Neutrophil (primary cell): ENCODE measurements around the gene FNBP1L.

Source experiments
- H3K27ac ChIP-seq: fragments of 200-600 bp; sonication (generic); 2 replicates; pipeline ENCODE4 v1.5.1; 2016; ENCODE audit warnings: mild to moderate bottlenecking, moderate library complexity
- H3K27me3 ChIP-seq: fragments of 200-600 bp; sonication (generic); 2 replicates; pipeline ENCODE4 v1.6.0; 2016; ENCODE audit warnings: mild to moderate bottlenecking
- H3K36me3 ChIP-seq: fragments of 200-600 bp; sonication (generic); 2 replicates; pipeline ENCODE4 v1.5.1; 2017
- H3K4me1 ChIP-seq, 2 experiments: fragments of 200-600 bp in 1 of 2; sonication (generic) in 1 of 2; 1 replicate in 1 of 2; 2 replicates in 1 of 2; pipeline versions ENCODE4 v1.5.1 to v1.6.1; 2013 to 2016; ENCODE audit warnings: low read depth in 1 of 2, low read length in 1 of 2, mild to moderate bottlenecking in 1 of 2, moderate library complexity in 1 of 2; ENCODE audit not compliant: control insufficient read depth in 1 of 2, insufficient read depth in 1 of 2
- H3K4me3 ChIP-seq, 2 experiments: fragments of 200-600 bp in 1 of 2; sonication (generic) in 1 of 2; 1 replicate in 1 of 2; 2 replicates in 1 of 2; pipeline ENCODE4 v1.5.1; 2013 to 2016; ENCODE audit warnings: low read depth in 1 of 2, low read length in 1 of 2, mild to moderate bottlenecking in 1 of 2, moderate library complexity in 1 of 2
- H3K9me3 ChIP-seq: fragments of 200-600 bp; sonication (generic); 2 replicates; pipeline ENCODE4 v1.5.1; 2016
- TF ChIP-seq, protein P1 (sequence below): fragments of 200-600 bp; sonication (generic); IDR thresholded peaks from 2 replicates; pipeline ENCODE4 v1.5.1; 2016; ENCODE audit warnings: antibody characterized with exemption

Gene FNBP1L

DNA sequence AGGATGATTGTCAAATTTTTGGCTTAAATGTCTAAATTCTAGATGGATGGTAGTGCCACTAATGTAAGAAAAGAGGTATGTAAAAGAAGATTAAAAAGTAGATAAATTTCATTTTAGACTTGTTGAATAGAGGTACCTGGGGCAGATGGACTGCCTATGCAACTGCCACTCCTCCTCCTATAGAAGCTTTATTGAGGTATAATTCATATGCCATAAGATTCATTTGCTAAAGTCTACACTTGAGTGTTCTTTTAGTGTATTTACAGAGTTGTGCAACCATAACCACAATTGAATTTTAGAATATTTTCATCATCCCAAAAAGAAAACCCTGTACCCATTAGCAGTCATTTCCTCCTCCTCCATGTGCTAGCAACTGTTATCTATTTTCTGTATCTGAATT is 70.6 kb downstream of the FNBP1L start:
- no peak overlapping the region for H3K27ac ChIP-seq
- no peaks in the 10 kb centered on the region for H3K27me3 ChIP-seq
- H3K4me1 ChIP-seq = no peaks in the 10 kb centered on the region
- H3K4me3 ChIP-seq = no peak overlapping the region
- H3K9me3 ChIP-seq = no peaks in the 10 kb centered on the region
- H3K36me3 ChIP-seq = no peaks in the 10 kb centered on the region
- TF ChIP-seq, protein P1, sequence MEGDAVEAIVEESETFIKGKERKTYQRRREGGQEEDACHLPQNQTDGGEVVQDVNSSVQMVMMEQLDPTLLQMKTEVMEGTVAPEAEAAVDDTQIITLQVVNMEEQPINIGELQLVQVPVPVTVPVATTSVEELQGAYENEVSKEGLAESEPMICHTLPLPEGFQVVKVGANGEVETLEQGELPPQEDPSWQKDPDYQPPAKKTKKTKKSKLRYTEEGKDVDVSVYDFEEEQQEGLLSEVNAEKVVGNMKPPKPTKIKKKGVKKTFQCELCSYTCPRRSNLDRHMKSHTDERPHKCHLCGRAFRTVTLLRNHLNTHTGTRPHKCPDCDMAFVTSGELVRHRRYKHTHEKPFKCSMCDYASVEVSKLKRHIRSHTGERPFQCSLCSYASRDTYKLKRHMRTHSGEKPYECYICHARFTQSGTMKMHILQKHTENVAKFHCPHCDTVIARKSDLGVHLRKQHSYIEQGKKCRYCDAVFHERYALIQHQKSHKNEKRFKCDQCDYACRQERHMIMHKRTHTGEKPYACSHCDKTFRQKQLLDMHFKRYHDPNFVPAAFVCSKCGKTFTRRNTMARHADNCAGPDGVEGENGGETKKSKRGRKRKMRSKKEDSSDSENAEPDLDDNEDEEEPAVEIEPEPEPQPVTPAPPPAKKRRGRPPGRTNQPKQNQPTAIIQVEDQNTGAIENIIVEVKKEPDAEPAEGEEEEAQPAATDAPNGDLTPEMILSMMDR = no peak

DNA sequence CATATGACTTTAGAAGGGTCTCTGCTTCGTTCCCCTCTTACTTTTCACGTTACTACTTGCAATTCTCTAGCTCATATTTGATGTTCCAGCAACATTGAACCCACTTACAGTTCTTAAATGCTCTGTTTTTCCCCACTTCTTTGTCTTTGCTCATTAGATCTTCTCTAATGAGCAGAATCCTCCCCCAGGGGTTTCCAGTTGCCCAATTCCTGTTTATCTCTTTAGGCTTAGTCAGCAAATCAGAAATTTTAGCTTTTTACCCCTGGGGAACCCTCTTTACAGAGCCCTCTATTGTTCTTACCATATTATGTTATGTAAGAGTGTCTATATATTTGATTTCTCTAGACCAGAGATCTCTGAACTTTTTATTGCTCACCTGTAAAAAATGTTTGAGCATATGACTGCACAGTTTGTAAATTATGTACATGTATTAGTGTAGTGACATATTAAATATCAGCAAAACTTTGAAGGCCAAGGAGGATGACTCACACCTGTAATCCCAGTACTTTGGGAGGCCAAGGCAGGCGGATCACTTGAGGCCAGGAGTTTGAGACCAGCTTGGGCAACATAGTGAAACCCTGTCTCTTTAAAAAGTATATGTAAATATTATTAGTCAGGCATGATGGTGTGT is 71.4 kb downstream of the FNBP1L start:
- H3K27ac ChIP-seq = no peak overlapping the region

DNA sequence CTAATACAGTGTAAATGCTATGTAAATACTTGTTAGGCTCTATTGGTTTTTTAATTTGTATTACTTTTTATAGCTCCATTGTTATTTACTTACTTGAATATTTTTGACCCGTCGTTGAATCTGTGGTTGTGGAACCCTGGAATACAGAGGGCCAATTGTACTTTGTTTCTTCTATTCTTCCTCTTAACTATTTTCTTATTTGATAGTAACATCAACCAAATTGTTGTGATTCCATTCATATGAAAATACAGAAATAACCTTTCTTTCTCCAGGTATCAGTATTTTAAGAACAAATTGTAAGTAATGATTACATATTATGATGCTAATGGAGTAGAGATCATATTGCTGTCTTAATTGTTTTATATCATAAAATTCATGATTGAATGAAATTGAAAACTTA is 73.7 kb downstream of the FNBP1L start:
- Histone ChIP-seq H3K27me3 (no peaks in the 10 kb centered on the region), H3K27ac (no peak overlapping the region), H3K4me1 (no peaks in the 10 kb centered on the region), H3K36me3 (no peaks in the 10 kb centered on the region), H3K9me3 (no peaks in the 10 kb centered on the region), H3K4me3 (no peak overlapping the region)
- TF ChIP-seq, protein P1 = no peak

More for the DNA sequence above, 71.4 kb downstream of the FNBP1L start:
- no peaks in the 10 kb centered on the region for H3K4me1 ChIP-seq
- no peak overlapping the region for H3K4me3 ChIP-seq
- TF ChIP-seq, protein P1 = no peak
- no peaks in the 10 kb centered on the region for H3K27me3 ChIP-seq
- H3K9me3 ChIP-seq = no peaks in the 10 kb centered on the region
- no peaks in the 10 kb centered on the region for H3K36me3 ChIP-seq

DNA sequence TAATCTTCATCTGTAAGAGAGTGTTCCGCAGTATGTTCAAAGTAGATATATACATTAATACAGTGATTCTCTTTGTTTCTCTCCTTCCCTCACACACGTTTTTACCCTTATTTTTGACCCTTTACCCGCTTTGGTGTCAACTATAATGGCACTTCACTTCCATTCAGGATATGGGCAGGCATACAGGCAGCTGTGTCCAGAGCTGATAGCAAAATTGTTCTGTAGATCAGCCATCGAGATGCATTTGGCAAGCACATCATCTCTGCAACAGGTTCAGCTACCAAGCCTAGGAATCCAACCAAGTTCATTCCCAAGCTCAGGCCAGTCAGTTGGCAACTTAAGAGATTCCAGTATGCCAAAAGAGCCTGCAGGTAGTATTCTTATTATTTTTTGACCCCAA is 74.8 kb downstream of the FNBP1L start:
- no peaks in the 10 kb centered on the region for H3K36me3 ChIP-seq
- H3K27me3 ChIP-seq = no peaks in the 10 kb centered on the region
- H3K27ac ChIP-seq = no peak overlapping the region
- H3K4me3 ChIP-seq = no peak overlapping the region
- TF ChIP-seq, protein P1 = no peak
- H3K4me1 ChIP-seq = no peaks in the 10 kb centered on the region
- no peaks in the 10 kb centered on the region for H3K9me3 ChIP-seq

DNA sequence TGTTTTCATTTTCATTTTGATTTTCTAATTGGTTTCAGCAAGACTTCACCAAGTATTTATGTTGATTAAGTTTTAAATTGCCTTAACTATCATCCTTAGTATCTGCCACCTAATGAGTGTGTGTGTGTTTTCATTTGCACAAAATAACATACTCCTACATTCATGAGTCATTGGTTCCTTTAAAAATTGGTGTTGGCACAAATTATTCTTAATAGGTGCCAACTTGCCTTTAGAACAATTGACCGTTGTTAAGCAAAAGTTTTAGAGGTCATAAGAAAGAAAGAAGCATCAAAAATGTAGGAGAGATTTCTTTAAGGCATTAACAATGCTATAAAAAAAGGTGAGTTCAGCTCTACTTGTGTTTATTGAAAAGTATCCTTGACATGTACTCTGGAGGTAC is 77.5 kb downstream of the FNBP1L start:
- H3K4me3 ChIP-seq = no peak overlapping the region
- no peaks in the 10 kb centered on the region for H3K9me3 ChIP-seq
- no peak overlapping the region for H3K27ac ChIP-seq
- no peaks in the 10 kb centered on the region for H3K27me3 ChIP-seq
- no peaks in the 10 kb centered on the region for H3K4me1 ChIP-seq
- TF ChIP-seq, protein P1 = no peak
- H3K36me3 ChIP-seq = no peaks in the 10 kb centered on the region

DNA sequence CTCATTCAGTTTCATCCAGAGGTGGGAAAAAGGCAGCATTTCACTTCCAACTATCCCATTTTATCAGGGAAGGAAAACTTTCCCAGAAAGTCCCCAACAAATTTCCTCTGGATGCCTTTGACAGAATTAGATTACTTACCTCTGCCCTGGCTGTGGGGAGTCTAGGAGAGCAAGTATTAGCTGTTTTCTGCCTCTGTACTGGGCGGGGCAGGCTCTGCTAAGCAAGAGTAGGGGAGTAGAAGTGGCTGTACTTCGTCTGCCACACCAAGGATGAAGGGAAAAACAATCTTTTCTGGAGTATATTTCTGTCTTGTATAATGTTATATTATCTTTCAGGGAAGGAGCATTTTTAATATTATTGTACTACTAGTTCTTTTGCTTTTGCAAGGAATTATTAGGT is 78.5 kb downstream of the FNBP1L start:
- Histone ChIP-seq H3K4me3 (no peak overlapping the region), H3K27me3 (no peaks in the 10 kb centered on the region), H3K27ac (no peak overlapping the region), H3K9me3 (no peaks in the 10 kb centered on the region), H3K4me1 (no peaks in the 10 kb centered on the region), H3K36me3 (no peaks in the 10 kb centered on the region)
- TF ChIP-seq, protein P1 = no peak
